GM12891 (cell line): Measurements from ENCODE around the gene ADAM23.

ENCODE experiments used
- PAX5 ChIP-seq: IDR thresholded peaks from 2 replicates; pipeline ENCODE4 v1.6.1; 2011; ENCODE audit warnings: low read length, moderate library complexity, mild to moderate bottlenecking; ENCODE audit not compliant: insufficient read depth, severe bottlenecking
- POLR2A ChIP-seq: IDR thresholded peaks from 2 replicates; pipeline ENCODE4 v1.6.1; 2011; ENCODE audit warnings: low read depth, low read length, control low read depth
- POLR2AphosphoS5 ChIP-seq: IDR thresholded peaks from 2 replicates; pipeline ENCODE4 v1.6.1; 2011; ENCODE audit warnings: low read depth, low read length, control low read depth
- POU2F2 ChIP-seq: IDR thresholded peaks from 2 replicates; pipeline ENCODE4 v1.6.1; 2011; ENCODE audit warnings: low read depth, mild to moderate bottlenecking, control low read depth, low read length, moderate library complexity
- TAF1 ChIP-seq: IDR thresholded peaks from 2 replicates; pipeline ENCODE4 v1.6.1; 2011; ENCODE audit warnings: low read depth, low read length, control low read depth

- TF ChIP-seq POLR2A (no peak), POLR2AphosphoS5 (no peak), POU2F2 (no peak), TAF1 (no peak), PAX5 (no peak)
These were observed 36.8 kb downstream of the ADAM23 start for GRCh38 chr2:206480161-206480560.
